ENCODE results near the gene PDIA4.

DNA sequence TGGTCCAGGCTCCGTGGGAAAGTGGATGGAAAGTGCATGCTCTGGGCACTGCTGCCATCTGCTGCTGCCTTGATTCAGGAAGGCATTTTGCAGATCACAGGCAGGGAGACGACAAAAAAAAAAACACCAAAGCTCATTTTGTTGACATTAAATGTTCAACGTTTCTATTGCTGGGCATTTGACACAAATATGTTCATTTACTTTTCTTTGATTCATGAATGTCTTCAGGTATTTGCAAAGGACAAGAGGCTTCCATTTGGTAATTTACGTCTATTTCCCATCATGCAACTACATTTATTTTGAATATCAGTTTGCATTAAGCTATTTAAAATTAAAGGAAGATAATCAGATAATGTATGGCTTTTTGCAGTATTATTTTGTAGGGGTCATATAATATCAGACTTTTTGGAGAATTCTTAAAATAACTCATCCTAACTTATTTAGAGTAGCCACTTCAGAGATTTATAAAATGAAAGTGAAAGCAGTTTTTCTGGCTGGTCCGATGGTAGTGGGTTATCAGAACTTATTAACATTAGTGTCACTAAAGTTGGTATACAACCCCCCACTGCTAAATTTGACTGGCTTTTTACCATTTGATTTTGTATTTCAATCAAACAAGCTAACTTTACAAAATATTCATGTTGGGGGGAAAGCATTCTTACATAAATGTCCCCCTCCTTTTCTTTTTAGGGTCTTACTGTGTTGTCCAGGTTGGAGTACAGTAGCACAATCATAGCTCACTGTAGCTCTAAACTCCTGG, 65.3 kb downstream of the PDIA4 start:
- TF ChIP-seq POLR2AphosphoS5 (IDR thresholded peaks at IDR 0.05; ENCODE audit: low read depth, low read length) (no peak), REST (IDR thresholded peaks at IDR 0.05; ENCODE audit: insufficient read depth in 1 of 2, low read depth in 2 of 2, low read length in 2 of 2) (no peak), SIN3A (IDR thresholded peaks at IDR 0.05; ENCODE audit: borderline replicate concordance, insufficient read depth, low read length) (no peak), TAF1 (IDR thresholded peaks at IDR 0.05; ENCODE audit: borderline replicate concordance, insufficient read depth, low read length) (no peak)
